GM18526 (cell line): ENCODE results near the gene AP2A2.

Experiments used
- POLR2A ChIP-seq: IDR thresholded peaks from 3 replicates; pipeline ENCODE4 v1.6.1; 2011; ENCODE audit not compliant: insufficient read length; ENCODE audit errors: extremely low read depth

The AP2A2 gene

GRCh38 chr11:1044160-1044559 is 118.5 kb downstream of the AP2A2 start:
- TF ChIP-seq POLR2A = no peak

DNA sequence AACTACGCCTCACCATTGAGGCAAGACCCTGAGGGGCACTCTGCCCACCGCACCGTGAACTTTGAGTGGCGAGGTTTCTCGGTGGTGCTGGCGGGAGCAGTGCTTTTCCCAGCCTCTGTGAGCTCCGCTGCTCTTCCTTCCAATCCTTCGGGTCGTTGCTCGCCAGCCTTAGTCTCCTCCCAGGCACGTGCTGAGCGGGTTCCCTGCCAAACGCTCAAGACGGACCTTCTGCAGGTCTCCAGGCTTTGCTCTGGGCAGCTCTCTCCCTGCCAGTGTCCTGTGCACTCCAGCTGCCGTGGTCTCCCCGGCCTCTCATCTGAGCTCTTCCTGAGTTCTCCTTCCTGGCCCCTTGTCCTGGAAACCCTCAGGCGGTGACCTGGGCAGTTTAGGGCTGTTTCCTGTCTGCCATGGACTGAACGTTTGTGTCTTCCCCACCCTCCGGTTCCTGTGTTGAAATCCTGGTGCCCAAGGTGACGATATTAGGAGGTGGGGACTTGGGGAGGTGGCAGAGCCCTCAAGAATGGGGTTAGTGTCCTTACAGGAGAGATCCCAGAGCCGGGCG is 122.0 kb downstream of the AP2A2 start:
- TF ChIP-seq POLR2A = no peak

GRCh38 chr11:1048375-1049070 is 122.9 kb downstream of the AP2A2 start:
- TF ChIP-seq POLR2A = no peak

DNA sequence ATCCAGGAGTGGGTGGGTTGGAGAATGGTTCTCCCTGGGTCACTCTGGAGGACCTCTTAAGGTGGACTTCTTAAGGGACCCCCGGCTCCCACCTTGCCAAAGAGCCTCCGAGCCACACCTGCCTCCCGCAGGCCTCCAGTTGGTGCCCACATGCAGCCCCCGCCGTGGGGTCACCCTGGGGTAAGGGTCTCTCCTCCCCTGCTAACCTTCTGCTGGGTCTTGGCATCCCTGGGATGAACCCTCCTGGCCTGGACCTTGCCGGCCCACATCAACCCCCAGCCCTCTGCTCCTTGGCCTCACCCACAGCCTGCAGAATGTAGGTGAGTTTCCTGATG is 123.4 kb downstream of the AP2A2 start:
- TF ChIP-seq POLR2A = no peak

DNA sequence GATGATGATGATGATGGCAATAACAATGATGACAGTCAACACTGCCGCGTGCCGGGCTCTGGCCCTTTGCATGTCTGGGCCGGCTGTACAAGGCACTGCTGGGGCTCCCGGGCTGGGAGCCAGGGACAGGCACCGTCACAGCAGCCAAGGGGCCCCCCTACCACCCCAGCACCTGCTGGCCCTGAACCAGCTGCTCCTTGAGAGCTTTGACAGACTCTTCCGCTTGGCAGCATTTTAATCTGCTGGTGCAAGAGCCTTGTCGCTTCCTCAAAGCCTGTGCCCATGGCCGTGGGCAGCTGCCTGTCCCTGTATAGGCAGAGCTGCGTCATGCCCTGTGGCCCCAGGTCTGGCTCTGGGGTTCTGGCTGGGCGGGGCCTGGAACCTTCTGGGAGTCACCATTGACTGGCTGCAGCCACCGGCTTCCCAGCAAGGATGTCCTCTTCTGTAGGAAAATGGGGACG is 123.8 kb downstream of the AP2A2 start:
- TF ChIP-seq POLR2A = no peak

- no peak for TF ChIP-seq POLR2A
These were observed 124.4 kb downstream of the AP2A2 start for GRCh38 chr11:1049911-1050580.

GRCh38 chr11:1050581-1051355 is 125.1 kb downstream of the AP2A2 start:
- TF ChIP-seq POLR2A = no peak

GRCh38 chr11:1051356-1052132 is 125.9 kb downstream of the AP2A2 start:
- TF ChIP-seq POLR2A = no peak

GRCh38 chr11:1052133-1053011 is 126.7 kb downstream of the AP2A2 start:
- no peak for TF ChIP-seq POLR2A

- no peak for TF ChIP-seq POLR2A
These were observed 127.6 kb downstream of the AP2A2 start for GRCh38 chr11:1053121-1053901.

GRCh38 chr11:1054143-1055108 is 128.8 kb downstream of the AP2A2 start:
- no peak for TF ChIP-seq POLR2A

GRCh38 chr11:1055109-1055703 is 129.5 kb downstream of the AP2A2 start:
- TF ChIP-seq POLR2A = no peak
